Dendritic cell treated with granulocyte-macrophage colony-stimulating factor and Interleukin-4, amounts not matched to agents 40 ng/mL and 50 ng/mL, for 4 days (primary cell): ENCODE data around the gene NTPCR.
"Not testable (repeated sequence)": the region's sequence is repeated elsewhere in the genome, so short reads cannot be mapped to it uniquely, and the experiment has no call there.

ENCODE experiments used
- H3K27ac Mint-ChIP-seq: one replicate; pipeline ENCODE4 v1.8.0; 2022; ENCODE audit warnings: mild to moderate bottlenecking, mixed read lengths
- H3K27me3 Mint-ChIP-seq: one replicate; pipeline ENCODE4 v1.8.0; 2022; ENCODE audit warnings: mild to moderate bottlenecking, mixed read lengths
- H3K36me3 Mint-ChIP-seq: one replicate; pipeline ENCODE4 v1.8.0; 2022; ENCODE audit warnings: low read depth, mixed read lengths
- H3K4me1 Mint-ChIP-seq: one replicate; pipeline ENCODE4 v1.8.0; 2022; ENCODE audit warnings: low read depth, mixed read lengths
- H3K4me3 Mint-ChIP-seq: one replicate; pipeline ENCODE4 v1.8.0; 2022; ENCODE audit warnings: mild to moderate bottlenecking, moderate library complexity, mixed read lengths
- H3K9me3 Mint-ChIP-seq: one replicate; pipeline ENCODE4 v1.8.0; 2022; ENCODE audit warnings: mixed read lengths
- intact Hi-C: fragments of 100-400 bp; cut with micrococcal nuclease; formaldehyde crosslinking; loops from one replicate; pipeline ENCODE4 v1.15.0; 2022

Gene NTPCR

DNA sequence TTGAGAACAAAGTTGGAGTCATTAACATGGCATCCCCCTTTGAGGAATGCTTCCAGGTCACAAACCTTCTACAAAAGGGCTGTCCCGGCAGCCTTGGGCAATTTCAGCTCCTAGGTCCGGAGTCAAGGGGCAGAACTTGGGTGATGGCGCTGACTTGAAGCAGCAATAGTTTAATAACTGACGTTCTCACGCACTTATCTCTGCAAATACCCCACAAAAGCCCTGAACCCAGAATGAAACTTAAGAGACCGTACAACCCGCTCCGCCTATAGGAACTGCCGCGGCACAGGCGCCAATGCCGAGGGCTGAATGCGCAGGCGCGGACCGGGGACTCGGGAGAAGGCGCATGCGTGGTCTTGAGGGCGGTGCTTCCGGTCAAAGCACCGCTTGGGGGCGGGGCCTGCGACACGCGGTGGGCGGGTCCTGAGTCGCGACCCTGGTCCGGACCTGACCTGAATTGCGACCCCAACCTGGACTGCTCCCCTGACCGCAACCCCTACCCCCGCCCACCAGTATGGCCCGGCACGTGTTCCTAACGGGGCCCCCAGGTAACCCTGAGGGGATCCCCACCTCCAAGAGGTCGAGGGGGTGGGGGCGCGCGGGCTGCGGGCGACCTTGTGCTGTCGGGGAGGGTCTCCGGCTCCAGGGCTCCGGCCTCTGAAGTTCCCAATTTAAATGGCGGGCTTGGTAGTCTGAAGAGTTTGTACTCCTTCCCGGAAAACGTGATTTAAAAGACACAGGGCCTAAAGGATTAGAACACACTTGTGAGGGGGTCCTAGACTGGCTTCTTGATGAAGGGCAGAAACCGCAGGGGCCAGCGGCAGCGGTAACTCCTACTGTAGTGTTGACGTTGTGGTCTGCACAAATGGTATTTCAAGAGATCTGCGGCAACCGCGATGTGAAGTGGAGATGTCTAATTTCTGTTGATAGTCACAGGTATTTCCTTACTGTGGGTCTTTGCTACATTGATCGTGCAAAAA is at the start of gene NTPCR:
TSS of gene NTPCR (plus strand) at position 415 of the 980 bp plus-strand sequence. CDS start at position 515, 100 bp downstream.
- H3K36me3 Mint-ChIP-seq = peaks cover 9% of the 10 kb centered on the region
- H3K4me1 Mint-ChIP-seq = peaks cover 39% of the 10 kb centered on the region
- peak within 1 kb of the TSS; percentile 87 for H3K4me3 Mint-ChIP-seq
- no peaks in the 10 kb centered on the region for H3K9me3 Mint-ChIP-seq
- intact Hi-C loops = loop anchor here (5.0 kb wide), 2 partner anchors 143 to 318 kb away; partner anchors contain the start of genes MAP10 and SIPA1L2
- no peaks in the 10 kb centered on the region for H3K27me3 Mint-ChIP-seq
- H3K27ac Mint-ChIP-seq = peak within 1 kb of the TSS; percentile 95

DNA sequence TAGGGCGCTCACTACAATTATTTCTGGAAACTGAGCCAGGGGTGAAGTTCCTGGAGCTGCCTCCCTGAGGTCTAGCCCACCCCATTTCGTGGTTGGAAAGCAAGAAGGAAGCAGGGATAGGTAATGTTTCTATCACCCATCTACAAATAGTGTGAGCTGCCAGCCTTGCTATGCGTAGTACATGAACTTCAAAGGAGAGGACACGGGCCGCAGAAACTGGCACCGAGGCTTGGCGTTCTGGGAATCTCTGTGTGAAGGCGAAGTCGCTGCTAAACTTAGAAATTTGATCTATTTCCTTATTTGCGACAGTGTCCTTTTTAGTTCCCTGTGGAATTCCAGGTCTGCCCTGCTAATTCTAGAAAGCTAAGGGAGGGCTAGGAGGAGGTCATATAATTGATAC is 49.6 kb upstream of the NTPCR start:
- H3K36me3 Mint-ChIP-seq = no peaks in the 10 kb centered on the region
- no peak overlapping the region for H3K27ac Mint-ChIP-seq
- no peak overlapping the region for H3K4me3 Mint-ChIP-seq
- H3K9me3 Mint-ChIP-seq = no peaks in the 10 kb centered on the region
- intact Hi-C loops = no loop called here
- peaks cover 15% of the 10 kb centered on the region for H3K4me1 Mint-ChIP-seq
- no peaks in the 10 kb centered on the region for H3K27me3 Mint-ChIP-seq

DNA sequence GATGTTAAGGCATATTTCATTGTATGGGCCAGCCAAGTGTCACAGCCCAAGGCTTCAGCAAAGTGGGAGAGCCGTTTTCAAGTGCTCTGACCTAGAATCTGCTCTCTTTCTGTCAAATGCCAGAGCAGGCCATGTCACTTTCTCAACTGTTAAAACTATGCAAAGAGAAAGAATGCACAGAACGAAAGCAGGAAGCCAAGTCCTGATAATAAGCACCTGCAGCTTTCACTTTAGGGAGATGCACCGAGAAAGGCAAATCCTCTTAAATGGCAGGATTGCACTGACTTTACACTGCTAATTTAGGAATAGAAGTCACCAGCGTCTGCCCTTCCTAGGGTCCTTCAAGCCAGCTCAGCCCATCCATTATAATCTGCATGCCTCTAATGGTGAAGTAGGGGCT is 49.2 kb upstream of the NTPCR start:
- no peak overlapping the region for H3K27ac Mint-ChIP-seq
- intact Hi-C loops = no loop called here
- no peaks in the 10 kb centered on the region for H3K36me3 Mint-ChIP-seq
- H3K4me3 Mint-ChIP-seq = no peak overlapping the region
- no peaks in the 10 kb centered on the region for H3K27me3 Mint-ChIP-seq
- H3K4me1 Mint-ChIP-seq = peaks cover 15% of the 10 kb centered on the region
- no peaks in the 10 kb centered on the region for H3K9me3 Mint-ChIP-seq

- peaks cover 2% of the 10 kb centered on the region for H3K27me3 Mint-ChIP-seq
- intact Hi-C loops = no loop called here
- H3K4me1 Mint-ChIP-seq = peaks cover 15% of the 10 kb centered on the region
- H3K36me3 Mint-ChIP-seq = no peaks in the 10 kb centered on the region
- no peak overlapping the region for H3K4me3 Mint-ChIP-seq
- H3K27ac Mint-ChIP-seq = no peak overlapping the region
- H3K9me3 Mint-ChIP-seq = no peaks in the 10 kb centered on the region
These were observed 47.5 kb upstream of the NTPCR start for GRCh38 chr1:232902774-232903350.

GRCh38 chr1:232904131-232904530 is 46.3 kb upstream of the NTPCR start:
- Mint-ChIP-seq H3K4me1 (peaks cover 15% of the 10 kb centered on the region), H3K36me3 (no peaks in the 10 kb centered on the region), H3K27me3 (peaks cover 2% of the 10 kb centered on the region), H3K4me3 (no peak overlapping the region), H3K27ac (peak overlapping the region; percentile 9), H3K9me3 (no peaks in the 10 kb centered on the region)
- intact Hi-C loops = no loop called here

DNA sequence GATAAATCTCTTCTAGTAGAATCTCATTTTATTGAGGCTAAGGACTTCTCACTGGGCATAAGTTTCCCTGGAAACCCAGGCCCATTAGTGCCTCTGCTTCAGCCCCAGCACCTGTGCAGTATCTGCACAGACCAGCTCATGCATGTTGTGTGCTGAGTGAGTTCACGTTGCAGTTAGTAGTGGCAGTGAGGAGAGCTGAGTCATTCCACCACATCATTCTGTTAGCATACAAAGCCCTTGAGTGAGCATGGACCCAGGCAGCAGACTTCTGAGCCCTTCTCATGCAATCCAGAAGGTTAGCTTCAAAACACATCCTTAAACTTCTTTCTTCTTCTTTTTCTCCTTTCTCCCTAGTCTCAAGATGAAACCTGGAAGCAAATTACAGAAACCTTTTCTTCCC is 45.8 kb upstream of the NTPCR start:
- H3K4me1 Mint-ChIP-seq = peaks cover 19% of the 10 kb centered on the region
- peak overlapping the region; percentile 9 for H3K27ac Mint-ChIP-seq
- intact Hi-C loops = no loop called here
- H3K4me3 Mint-ChIP-seq = no peak overlapping the region
- no peaks in the 10 kb centered on the region for H3K9me3 Mint-ChIP-seq
- peaks cover 2% of the 10 kb centered on the region for H3K27me3 Mint-ChIP-seq
- no peaks in the 10 kb centered on the region for H3K36me3 Mint-ChIP-seq

DNA sequence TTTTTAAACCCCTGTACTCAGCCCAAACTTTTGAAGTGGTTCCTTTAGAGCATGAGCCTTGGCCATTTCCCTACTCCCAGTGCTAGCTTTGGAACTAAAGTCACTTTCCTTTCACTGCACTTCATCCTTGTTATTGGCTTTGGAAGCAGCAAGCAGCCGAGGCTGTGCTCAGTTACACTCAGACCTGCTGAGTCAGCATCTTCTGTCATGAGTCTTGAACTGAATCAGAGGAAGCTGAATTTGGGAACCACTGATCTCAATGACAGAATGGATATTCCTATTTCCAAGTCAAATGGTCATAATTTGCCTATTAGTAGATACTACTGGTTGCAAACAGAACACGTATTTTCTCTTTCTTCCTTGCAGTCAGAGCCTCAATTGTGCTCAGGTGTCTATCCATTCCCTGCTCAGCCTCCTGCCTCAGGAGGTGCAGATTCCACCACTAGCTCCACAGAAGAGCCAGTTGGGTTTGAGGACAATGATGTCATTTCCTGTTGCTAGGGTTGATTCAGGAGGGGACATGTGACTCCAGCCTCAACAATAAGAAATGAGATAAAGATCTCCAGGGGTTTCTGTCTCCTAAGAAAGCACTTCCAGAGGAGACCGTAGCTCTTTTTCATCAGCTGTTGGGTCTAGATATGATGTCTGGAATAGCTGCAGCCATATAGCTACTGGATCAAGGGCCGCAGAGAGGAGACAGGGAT is 44.9 kb upstream of the NTPCR start:
- Mint-ChIP-seq H3K4me3 (no peak overlapping the region), H3K27ac (peak overlapping the region; percentile 9), H3K36me3 (no peaks in the 10 kb centered on the region), H3K27me3 (peaks cover 2% of the 10 kb centered on the region), H3K9me3 (no peaks in the 10 kb centered on the region), H3K4me1 (peaks cover 20% of the 10 kb centered on the region)
- intact Hi-C loops = no loop called here

DNA sequence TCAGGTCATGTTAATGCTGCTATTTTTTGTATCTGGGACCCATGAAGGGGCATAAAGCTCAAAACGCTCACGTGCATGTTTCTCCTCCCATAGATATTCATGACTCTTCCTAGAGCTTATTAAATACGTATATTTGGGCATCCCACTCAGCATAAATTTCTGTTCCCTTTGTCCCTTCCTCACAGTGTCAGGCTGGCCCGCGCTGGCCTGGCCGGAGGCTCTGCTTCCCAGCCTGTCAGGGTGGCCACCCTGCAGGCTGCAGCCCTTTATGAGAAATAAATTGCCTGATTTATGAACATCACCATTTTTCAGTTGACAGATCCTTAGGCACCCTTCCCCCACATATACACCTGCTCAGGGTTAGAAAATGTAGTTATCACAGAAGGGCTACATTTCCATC is 44.0 kb upstream of the NTPCR start:
- Mint-ChIP-seq H3K36me3 (no peaks in the 10 kb centered on the region), H3K4me3 (no peak overlapping the region), H3K27ac (no peak overlapping the region), H3K27me3 (peaks cover 2% of the 10 kb centered on the region), H3K9me3 (no peaks in the 10 kb centered on the region), H3K4me1 (peaks cover 20% of the 10 kb centered on the region)
- intact Hi-C loops = no loop called here

DNA sequence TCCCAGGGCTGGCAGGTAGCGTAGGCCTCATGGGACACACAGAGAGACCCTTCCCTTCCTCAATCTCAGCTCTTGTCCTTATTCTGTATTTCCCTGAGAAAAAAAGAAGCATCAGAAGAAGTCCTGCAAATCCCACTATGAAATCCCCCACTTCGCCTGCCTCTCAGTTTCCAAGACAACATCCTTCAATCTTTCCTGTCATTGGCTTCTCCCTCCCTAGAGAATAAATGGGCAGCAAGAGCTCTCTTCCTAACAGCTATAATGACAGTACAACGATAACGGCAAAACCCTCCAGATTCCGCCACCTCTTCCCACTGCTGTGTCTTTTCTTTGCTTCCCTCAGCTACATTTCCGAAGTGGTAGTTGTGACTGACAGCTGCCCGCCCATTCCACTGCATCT is 41.6 kb upstream of the NTPCR start:
- Mint-ChIP-seq H3K9me3 (no peaks in the 10 kb centered on the region), H3K4me3 (no peak overlapping the region), H3K36me3 (no peaks in the 10 kb centered on the region), H3K27me3 (peaks cover 2% of the 10 kb centered on the region), H3K4me1 (peaks cover 20% of the 10 kb centered on the region), H3K27ac (no peak overlapping the region)
- intact Hi-C loops = no loop called here

DNA sequence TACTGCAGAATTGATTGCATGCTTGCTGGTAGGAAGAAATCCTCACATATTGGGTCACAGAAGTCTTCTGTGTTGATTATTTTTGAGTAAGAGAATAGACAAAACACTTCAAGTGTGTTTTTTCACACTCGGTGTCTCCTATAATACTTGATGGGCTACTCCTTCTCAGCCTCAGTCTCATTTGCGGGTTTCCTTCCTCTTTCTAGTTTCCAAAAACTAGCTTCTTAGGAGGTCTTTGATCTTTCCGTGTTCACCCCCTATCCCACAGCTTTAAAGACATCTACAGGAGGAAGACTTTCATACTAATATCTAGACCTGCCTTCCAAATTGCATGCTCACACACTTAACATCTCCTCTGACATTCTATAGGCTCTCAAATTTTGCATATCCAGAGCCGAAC is 40.7 kb upstream of the NTPCR start:
- Mint-ChIP-seq H3K4me1 (peaks cover 15% of the 10 kb centered on the region), H3K36me3 (no peaks in the 10 kb centered on the region), H3K27ac (no peak overlapping the region), H3K27me3 (peaks cover 2% of the 10 kb centered on the region), H3K9me3 (no peaks in the 10 kb centered on the region), H3K4me3 (no peak overlapping the region)
- intact Hi-C loops = no loop called here

- intact Hi-C loops = no loop called here
- no peaks in the 10 kb centered on the region for H3K36me3 Mint-ChIP-seq
- H3K27me3 Mint-ChIP-seq = peaks cover 2% of the 10 kb centered on the region
- H3K4me1 Mint-ChIP-seq = peaks cover 4% of the 10 kb centered on the region
- H3K4me3 Mint-ChIP-seq = no peak overlapping the region
- H3K9me3 Mint-ChIP-seq = no peaks in the 10 kb centered on the region
- no peak overlapping the region for H3K27ac Mint-ChIP-seq
These were observed 39.3 kb upstream of the NTPCR start for GRCh38 chr1:232911027-232911599.

DNA sequence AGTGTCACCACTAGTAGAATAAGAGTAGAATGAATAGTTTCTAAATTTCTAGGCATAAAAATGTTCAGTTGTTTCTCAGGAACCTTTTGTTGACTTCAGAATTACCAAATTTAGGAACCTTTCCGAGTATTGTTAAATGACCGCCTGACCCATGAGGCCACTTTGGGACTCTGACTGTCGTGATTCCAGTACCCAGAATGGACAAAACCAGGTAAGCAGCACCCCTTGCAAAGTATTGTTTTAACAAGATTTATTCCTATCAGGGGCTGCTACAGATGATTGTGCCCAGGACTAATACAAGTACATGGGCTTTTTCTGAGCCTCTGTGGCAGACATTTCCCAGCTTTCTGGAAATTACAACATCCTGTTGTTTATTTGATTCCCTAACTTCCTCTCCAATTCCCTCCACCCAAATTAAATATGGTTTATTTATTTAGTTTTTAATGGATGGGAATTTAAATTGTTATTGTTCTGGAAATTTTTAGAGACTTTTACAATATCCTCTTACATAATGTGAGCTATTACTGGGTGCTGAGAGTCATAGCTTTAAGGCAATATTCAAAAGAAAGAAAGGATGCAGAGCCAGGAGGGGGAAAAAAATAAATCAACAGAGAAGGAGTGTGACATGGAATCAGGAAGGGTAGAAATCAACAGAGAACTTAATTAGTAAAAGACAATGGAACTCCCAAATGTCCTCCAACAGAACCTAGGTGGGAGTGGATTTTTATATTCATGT is 37.4 kb upstream of the NTPCR start:
- intact Hi-C loops = no loop called here
- H3K27me3 Mint-ChIP-seq = no peaks in the 10 kb centered on the region
- H3K36me3 Mint-ChIP-seq = no peaks in the 10 kb centered on the region
- no peak overlapping the region for H3K4me3 Mint-ChIP-seq
- H3K4me1 Mint-ChIP-seq = peaks cover 4% of the 10 kb centered on the region
- no peaks in the 10 kb centered on the region for H3K9me3 Mint-ChIP-seq
- H3K27ac Mint-ChIP-seq = no peak overlapping the region

DNA sequence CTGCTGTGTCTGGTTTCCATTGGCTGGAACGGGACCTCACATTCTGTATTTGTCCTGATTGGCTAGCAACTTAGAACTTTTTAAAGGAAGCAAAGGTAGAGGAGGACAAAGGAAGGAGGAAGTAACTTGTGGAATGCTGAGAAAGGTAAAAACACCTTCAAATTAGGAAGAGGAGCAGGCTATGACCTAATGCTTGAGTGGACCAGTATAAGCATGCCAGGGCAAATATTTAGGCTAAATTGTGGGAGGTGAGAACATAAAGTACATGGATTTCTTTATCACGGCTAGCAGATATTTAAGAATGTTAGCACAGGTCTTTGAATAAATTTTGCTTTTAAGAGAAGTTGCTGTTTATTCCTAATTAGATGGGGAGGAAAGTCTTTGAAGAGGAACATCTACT is 36.1 kb upstream of the NTPCR start:
- H3K27me3 Mint-ChIP-seq, H3K4me3 Mint-ChIP-seq, intact Hi-C loops, H3K27ac Mint-ChIP-seq, H3K9me3 Mint-ChIP-seq, H3K4me1 Mint-ChIP-seq, H3K36me3 Mint-ChIP-seq: not testable (repeated sequence)
